ENCODE data around the gene MRS2.

MRS2 gene

GRCh38 chr6:24432611-24433010 lies 29.9 kb downstream of the MRS2 start:
- DNase-seq = no peak

- DNase-seq = no peak
These were observed 34.2 kb downstream of the MRS2 start for GRCh38 chr6:24436979-24437378.

- DNase-seq = no peak
These were observed 37.3 kb downstream of the MRS2 start for GRCh38 chr6:24439858-24440539.

GRCh38 chr6:24440897-24441598 lies 38.3 kb downstream of the MRS2 start:
- DNase-seq = no peak

- DNase-seq = no peak
These were observed 38.8 kb downstream of the MRS2 start for GRCh38 chr6:24441599-24441904.

GRCh38 chr6:24444588-24444987 lies 41.9 kb downstream of the MRS2 start:
- no peak for DNase-seq

- DNase-seq = no peak
These were observed 43.0 kb downstream of the MRS2 start for GRCh38 chr6:24445704-24446103.

GRCh38 chr6:24446670-24447069 lies 43.9 kb downstream of the MRS2 start:
- no peak for DNase-seq

GRCh38 chr6:24448396-24448795 lies 45.7 kb downstream of the MRS2 start:
- DNase-seq = no peak

GRCh38 chr6:24448828-24449525 lies 46.2 kb downstream of the MRS2 start:
- no peak for DNase-seq

- DNase-seq = no peak
These were observed 49.0 kb downstream of the MRS2 start for GRCh38 chr6:24451581-24452388.

- no peak for DNase-seq
These were observed 51.2 kb downstream of the MRS2 start for GRCh38 chr6:24453921-24454320.

GRCh38 chr6:24454452-24454851 lies 51.7 kb downstream of the MRS2 start:
- no peak for DNase-seq

GRCh38 chr6:24455061-24455460 lies 52.3 kb downstream of the MRS2 start:
- no peak for DNase-seq

GRCh38 chr6:24458134-24458533 lies 55.4 kb downstream of the MRS2 start:
- no peak for DNase-seq

GRCh38 chr6:24458941-24459340 lies 56.2 kb downstream of the MRS2 start:
- DNase-seq = no peak

GRCh38 chr6:24460966-24461365 lies 58.2 kb downstream of the MRS2 start:
- no peak for DNase-seq

- DNase-seq = no peak
These were observed 61.7 kb downstream of the MRS2 start for GRCh38 chr6:24464253-24465038.

- DNase-seq = no peak
These were observed 67.1 kb downstream of the MRS2 start for GRCh38 chr6:24469811-24470210.

GRCh38 chr6:24472181-24472580 lies 69.4 kb downstream of the MRS2 start:
- no peak for DNase-seq
